CD4-positive, alpha-beta T cell treated with Interleukin-1 beta for 1 hour (primary cell): ENCODE data around the gene LRBA.

Experiments used
- DNase-seq, 2 donors: peaks; one replicate each; pipeline ENCODE4 v3.0.0-alpha.2; 2020 to 2022

Gene LRBA

GRCh38 chr4:150345207-150345744 lies 669.8 kb downstream of the LRBA start:
- no peak for DNase-seq

GRCh38 chr4:150343796-150344195 lies 671.3 kb downstream of the LRBA start:
- no peak for DNase-seq

GRCh38 chr4:150342945-150343344 lies 672.1 kb downstream of the LRBA start:
- no peak for DNase-seq

GRCh38 chr4:150337734-150338133 lies 677.4 kb downstream of the LRBA start:
- DNase-seq = no peak

- DNase-seq = no peak
These were observed 678.2 kb downstream of the LRBA start for GRCh38 chr4:150336676-150337412.

- DNase-seq = no peak
These were observed 682.1 kb downstream of the LRBA start for GRCh38 chr4:150332961-150333360.

- no peak for DNase-seq
These were observed 683.0 kb downstream of the LRBA start for GRCh38 chr4:150332086-150332485.

GRCh38 chr4:150329373-150329772 lies 685.7 kb downstream of the LRBA start:
- DNase-seq = no peak

- DNase-seq = no peak
These were observed 686.6 kb downstream of the LRBA start for GRCh38 chr4:150328496-150328895.

GRCh38 chr4:150327262-150327780 lies 687.8 kb downstream of the LRBA start:
- DNase-seq = no peak

- DNase-seq = no peak
These were observed 689.2 kb downstream of the LRBA start for GRCh38 chr4:150325872-150326271.

- DNase-seq = no peak
These were observed 691.4 kb downstream of the LRBA start for GRCh38 chr4:150323406-150324325.

GRCh38 chr4:150322646-150323045 lies 692.4 kb downstream of the LRBA start:
- DNase-seq = no peak

- DNase-seq = no peak
These were observed 694.0 kb downstream of the LRBA start for GRCh38 chr4:150321113-150321512.

GRCh38 chr4:150318971-150319370 lies 696.1 kb downstream of the LRBA start:
- DNase-seq = no peak

GRCh38 chr4:150318527-150318926 lies 696.6 kb downstream of the LRBA start:
- no peak for DNase-seq

- DNase-seq = no peak
These were observed 698.5 kb downstream of the LRBA start for GRCh38 chr4:150316332-150317205.

GRCh38 chr4:150315691-150316090 lies 699.4 kb downstream of the LRBA start:
- DNase-seq = no peak

GRCh38 chr4:150315175-150315574 lies 699.9 kb downstream of the LRBA start:
- DNase-seq = no peak

- DNase-seq = no peak
These were observed 701.1 kb downstream of the LRBA start for GRCh38 chr4:150314031-150314430.

- no peak for DNase-seq
These were observed 704.8 kb downstream of the LRBA start for GRCh38 chr4:150310159-150310895.
